Fibroblast of lung (primary cell): ENCODE results near the gene USP6NL.

Source experiments
- CTCF ChIP-seq, 2 donors: IDR thresholded peaks in 1 of 2; conservative IDR thresholded peaks in 1 of 2; 1 replicate in 1 of 2; 2 replicates in 1 of 2; pipeline ENCODE4 v1.5.1; 2011 to 2012; ENCODE audit warnings: low read length in 2 of 2, control low read depth in 1 of 2, inconsistent platforms in 1 of 2, low read depth in 1 of 2, mild to moderate bottlenecking in 1 of 2
- EZH2 ChIP-seq: IDR thresholded peaks from 2 replicates; pipeline ENCODE4 v1.5.1; 2012; ENCODE audit warnings: low read length, control low read depth, mild to moderate bottlenecking; ENCODE audit errors: missing control alignments

- TF ChIP-seq CTCF (conservative IDR thresholded peaks at IDR 0.05 in 1 of 2, IDR thresholded peaks at IDR 0.05 in 1 of 2; ENCODE audit: low read depth in 1 of 2, low read length in 2 of 2) (no peak), EZH2 (no peak)
Measured at GRCh38 chr10:11609052-11609451, 2.4 kb downstream of the USP6NL start.
